K562 (cell line): ENCODE results near the gene ITGAD.

ENCODE experiments used
- CHD2 ChIP-seq: IDR thresholded peaks from 2 replicates; pipeline ENCODE4 v1.6.1; 2011; ENCODE audit warnings: low read depth, low read length
- EZH2 ChIP-seq: IDR thresholded peaks from 2 replicates; pipeline ENCODE4 v1.6.1; 2012; ENCODE audit warnings: low read depth, mild to moderate bottlenecking, inconsistent platforms, low read length, borderline replicate concordance
- ZBTB1 ChIP-seq: sonication (generic); formaldehyde crosslinking; IDR thresholded peaks from 2 replicates; pipeline ENCODE4 v1.8.1; 2023; ENCODE audit warnings: missing genetic modification reagents, low read depth, mild to moderate bottlenecking, borderline replicate concordance
- ZBTB7A ChIP-seq: IDR thresholded peaks from 2 replicates; pipeline ENCODE4 v1.6.1; 2011; ENCODE audit warnings: low read depth, mild to moderate bottlenecking, low read length, moderate library complexity, borderline replicate concordance; ENCODE audit not compliant: control insufficient read depth
- ZFX ChIP-seq: sonication (generic); formaldehyde crosslinking; IDR thresholded peaks from 2 replicates; pipeline ENCODE4 v1.8.0; 2022; ENCODE audit warnings: mild to moderate bottlenecking, missing genetic modification reagents, moderate library complexity
- ZKSCAN1 ChIP-seq: fragments of 150-350 bp; IDR thresholded peaks from 2 replicates; pipeline ENCODE4 v1.6.1; 2016; ENCODE audit warnings: low read depth, low read length
- ZKSCAN8 ChIP-seq: fragments of 200-800 bp; sonication (Bioruptor generic); IDR thresholded peaks from 2 replicates; pipeline ENCODE4 v1.6.1; 2016; ENCODE audit warnings: missing genetic modification characterization, missing compliant biosample characterization

GRCh38 chr16:31352376-31353115 lies 40.6 kb upstream of the ITGAD start:
- TF ChIP-seq EZH2 (no peak), ZFX (CRISPR knock-in tag) (no peak), ZBTB1 (CRISPR knock-in tag) (no peak), ZKSCAN1 (no peak), CHD2 (no peak), ZKSCAN8 (CRISPR knock-in tag) (no peak), ZBTB7A (no peak)
